ENCODE measurements around the gene PCSK5. TPM values are rescaled to one million over a fixed set of nuclear protein-coding genes. Genes with fewer than 3 reads are reported as not detected.

The PCSK5 gene
- total RNA-seq, 1 donor from 2014 or later, result 16.5 TPM

DNA sequence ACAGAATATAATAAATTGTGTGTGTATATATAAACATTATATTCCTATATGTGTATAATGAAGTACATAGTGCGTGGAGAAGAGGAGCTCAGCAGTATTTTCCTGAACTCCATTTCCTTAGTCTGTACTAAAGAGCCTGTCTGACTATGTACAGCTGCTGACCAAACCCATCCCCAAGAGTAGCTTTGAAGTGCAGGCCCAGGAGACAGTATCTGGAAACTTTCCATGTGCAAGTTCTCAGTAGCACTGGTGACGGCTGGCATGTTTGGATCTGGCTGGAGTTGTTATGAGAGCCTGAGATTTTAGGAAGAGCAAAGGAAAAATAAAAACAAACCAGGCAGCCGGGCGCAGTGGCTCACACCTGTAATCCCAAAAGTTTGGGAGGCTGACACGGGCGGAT lies 259.5 kb downstream of the PCSK5 start:
- DNase-seq, result no peak

DNA sequence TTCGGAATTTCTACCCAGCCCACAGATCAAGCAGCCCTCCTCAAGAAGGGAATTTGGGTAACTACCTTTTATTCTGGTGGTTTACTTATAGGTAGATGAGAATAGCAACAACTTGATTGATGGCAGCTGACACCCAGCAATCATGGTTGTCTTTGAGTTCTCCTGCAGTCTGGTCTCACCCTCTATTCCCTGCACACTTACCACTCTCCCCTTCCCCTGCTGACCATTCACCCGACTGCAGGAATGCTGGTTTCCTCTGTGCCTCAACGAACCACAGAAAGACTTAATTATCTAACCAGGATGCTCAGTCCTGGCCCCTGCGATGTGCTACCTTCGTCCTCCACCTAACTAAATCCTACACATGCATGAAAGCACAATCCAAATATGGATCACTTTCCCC lies 260.8 kb downstream of the PCSK5 start:
- DNase-seq, result no peak

DNA sequence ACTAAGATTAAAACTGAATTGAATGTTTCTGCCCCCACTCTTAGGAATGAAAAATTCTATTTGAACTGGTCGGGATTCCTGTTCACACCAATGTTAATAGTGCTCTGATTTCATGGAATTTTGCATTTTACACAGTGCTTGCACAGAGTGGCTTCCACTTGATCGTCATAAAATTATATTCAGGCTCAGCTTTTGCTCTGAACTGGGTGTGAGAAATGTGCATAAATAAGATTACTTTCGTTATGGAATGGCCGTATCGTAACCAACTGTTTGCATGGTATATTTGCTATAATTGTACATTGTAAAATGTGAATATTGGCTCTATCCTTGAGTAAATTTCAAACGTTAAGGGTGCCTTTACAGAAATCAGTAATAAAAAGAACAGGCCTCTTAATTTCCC lies 262.9 kb downstream of the PCSK5 start:
- no peak for DNase-seq

DNA sequence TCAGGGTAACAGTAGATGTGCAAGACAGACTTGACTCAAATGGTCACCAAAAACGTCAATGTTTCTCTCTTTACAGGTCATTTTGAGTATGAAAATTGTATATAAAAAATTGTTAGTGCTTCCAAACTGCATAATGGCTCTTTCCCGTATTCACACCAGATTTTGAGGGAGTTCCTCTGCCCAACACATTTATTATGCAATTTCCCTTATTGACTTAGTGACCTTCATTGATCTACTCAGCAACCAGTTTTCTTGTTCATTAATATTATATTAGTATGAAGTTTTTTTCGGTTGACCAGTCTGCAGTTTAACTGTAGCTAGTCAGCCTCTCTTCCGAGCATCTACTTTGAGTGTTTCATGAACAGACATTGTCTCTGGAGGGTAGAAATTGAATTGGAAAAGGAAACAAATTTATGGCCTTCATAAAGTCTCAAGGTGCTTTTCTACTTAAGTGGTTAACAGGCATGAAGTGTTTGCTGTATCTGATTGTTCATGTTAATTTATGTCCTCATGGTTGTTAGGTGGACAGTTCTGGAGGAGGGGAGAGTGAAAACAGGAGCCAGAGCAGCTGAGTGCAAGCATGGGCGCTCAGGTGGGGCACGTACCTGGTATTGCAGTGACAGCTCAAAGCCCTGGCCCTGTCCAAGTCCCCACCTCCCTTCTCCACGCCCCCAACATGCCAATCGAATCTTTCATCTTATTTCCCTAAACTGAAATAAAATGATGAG lies 263.6 kb downstream of the PCSK5 start:
- DNase-seq, result no peak

DNA sequence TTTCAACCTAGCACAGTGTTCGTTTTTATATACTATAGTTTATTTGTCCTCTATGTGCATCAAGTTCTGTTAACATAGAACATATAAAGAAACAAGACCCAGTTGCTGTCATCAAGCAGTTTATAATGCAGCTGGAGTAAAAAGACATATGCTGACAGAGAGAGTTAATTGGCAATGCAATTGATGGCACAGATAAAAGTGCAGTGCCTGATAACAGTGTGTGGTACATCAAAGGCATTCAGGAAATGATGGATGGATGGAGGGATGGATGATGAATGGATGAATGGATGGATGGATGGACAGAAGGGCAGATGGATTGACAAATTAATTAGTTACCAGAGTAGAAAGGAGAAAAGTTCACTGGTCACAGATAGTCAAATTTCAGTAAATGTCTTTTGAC lies 264.9 kb downstream of the PCSK5 start:
- DNase-seq, result no peak

DNA sequence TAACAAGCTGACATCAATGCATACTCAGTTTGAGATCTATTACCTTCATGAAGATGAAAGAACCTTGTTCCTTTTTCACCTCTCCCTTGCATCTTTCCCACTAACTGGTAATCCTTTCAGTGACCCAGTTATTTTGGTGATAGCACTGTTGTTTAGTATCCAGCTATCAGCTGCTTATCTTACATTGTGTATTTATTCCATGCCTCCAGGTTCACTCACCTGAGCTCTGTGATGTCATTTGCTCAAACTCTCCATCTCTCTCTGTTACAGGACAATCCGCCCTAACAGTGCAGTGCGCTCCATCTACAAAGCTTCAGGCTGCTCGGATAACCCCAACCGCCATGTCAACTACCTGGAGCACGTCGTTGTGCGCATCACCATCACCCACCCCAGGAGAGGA lies 268.2 kb downstream of the PCSK5 start:
- no peak for DNase-seq

DNA sequence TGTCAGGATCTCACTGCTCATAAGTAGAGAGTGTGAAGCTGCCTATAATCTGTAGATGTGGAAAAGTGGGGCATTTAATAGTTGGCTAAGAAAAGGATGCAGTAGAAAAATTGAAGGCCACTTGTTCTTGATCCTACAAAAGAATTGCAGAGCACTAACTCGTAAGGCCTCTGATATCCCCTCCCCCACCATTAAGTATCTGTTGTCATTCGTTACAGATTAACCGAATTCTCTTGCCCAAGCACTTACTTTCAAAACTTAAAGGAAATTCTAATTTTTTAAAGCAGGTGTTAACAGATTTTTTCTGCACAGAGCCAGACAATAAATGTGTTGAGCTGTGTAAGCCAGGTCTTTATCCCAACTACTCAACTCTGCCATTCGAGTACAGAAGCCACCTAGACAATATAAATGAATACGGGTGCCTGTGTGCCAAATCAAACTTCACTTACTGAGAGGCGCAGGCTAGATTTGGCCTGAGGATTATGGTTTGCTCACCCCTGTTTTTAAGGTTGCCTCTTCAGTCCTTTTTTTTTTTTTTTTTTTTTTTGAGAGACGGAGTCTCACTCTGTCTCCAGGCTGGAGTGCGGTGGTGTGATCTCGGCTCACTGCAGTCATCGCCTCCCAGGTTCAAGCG lies 268.9 kb downstream of the PCSK5 start:
- no peak for DNase-seq

DNA sequence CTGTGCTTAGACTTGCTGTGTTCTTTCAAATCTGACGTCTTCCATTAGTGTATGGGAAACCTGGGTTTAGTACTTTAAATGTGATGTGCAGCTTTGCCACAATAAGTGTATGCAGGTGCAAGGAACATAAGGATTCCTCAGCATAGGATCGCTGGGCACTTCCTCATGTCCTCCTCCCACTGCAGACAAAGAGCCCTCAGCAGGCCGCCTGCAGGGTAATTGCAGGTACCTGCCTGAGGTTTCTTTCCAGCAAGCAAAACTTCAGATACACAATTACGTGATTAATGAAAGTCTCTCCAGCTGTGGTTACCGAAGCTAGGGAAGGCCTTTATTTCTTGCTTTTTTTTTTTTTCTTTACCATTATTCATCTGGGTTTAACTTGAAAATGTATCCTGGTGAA lies 270.6 kb downstream of the PCSK5 start:
- no peak for DNase-seq

DNA sequence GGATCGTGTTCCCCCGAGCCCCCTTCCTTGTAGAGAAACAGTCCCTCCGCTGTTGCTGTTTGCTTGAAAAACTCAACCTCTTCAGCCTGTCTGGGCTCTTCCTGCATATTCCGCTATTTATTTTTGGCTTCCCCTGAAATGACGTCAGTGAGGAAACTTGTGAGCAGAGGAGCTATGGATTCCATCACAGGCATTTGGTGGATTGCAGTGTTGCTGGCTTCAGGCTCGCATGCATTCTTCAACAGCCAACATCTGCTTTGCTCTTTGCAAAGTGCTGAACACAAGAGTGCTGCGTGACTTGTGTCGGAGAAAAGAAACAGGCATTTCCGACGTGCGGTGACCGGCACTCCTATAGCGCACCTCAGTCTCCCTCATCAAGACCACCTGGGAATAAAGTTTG lies 271.1 kb downstream of the PCSK5 start:
- DNase-seq, result no peak

DNA sequence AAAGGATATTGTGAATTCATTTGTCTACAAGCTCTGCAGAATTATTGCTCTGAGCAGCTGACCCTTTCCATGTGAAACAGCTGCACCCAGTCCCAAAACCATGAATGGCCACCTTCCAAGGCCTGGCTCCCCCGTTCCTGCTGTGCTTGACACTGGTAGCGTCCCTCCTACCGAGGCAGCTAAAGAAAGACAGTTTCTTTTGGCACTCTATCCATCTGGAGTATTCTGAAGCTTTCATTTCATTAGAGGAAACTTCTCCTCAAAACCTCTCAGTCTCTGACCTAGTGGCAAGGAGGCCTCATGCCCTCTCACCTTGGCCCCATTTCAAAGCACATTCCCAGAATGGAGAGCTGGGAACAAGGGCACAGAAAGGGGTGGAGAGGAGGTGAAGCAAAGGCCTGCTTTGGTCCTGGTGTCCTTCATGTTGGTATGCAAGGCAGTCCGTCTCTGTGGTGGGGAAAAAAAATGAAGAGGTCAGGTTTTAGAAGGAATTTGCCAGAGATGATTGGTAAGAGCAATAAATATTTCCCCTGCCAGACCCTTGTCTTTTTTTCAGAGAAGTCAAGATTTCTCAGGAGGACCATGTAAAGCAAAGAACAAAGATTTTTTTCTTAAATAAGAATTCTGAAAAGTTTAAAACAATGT lies 271.7 kb downstream of the PCSK5 start:
- DNase-seq, result no peak

DNA sequence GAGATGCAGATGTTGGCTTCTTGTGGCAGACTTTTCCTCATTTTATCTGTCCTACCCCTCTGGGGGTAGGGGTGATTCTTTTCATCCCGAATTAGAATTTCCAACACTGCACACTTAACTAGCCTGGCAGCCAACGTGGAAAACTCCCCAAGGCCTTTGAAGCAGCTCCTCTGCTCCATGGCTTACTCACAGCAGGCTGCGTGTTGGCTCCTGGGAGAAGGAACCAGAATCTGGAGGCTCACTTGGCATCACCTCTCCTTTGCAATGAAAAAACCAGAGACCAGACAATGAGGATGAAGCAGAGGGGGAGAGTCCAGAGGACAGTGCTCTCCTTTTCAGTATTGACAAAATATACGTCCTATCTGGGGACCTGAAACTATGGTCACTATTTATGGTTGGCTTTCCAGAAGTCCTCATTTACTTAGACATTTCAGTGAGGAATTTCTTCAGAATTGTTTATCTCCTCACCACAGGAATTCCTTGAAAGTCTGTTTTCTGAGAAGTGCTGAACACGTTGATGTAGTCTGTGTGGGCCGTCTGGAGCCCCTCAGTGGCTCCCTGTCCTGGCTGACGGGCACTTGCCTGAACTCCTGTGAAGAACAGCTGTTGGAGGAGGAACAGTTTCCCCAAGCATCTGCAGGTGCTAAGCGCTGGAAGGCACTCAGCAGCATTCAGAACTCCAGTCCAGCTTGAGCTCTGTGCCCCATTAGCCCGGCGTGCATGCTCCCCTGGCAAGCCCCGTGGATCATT lies 272.5 kb downstream of the PCSK5 start:
- DNase-seq, result no peak

DNA sequence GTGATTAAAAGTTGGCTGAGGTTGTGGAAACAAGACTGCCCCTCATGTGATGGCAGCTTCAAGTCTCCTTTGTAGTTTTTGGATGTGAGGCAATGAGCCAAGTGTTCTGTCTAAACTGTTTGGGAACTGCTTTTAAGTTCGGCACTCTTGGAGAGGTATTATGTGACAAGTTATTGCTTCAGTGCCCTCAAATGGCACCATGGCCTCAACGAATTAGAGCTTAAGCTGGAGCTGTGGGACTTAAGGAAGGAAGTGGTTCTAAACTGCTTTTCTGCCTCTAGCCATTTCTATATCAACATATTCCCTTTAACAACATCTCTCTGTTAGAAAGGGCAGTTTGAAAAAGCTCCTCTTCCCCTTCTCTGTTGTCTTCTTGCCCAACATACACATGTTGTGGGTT lies 276.1 kb downstream of the PCSK5 start:
- DNase-seq, result no peak

DNA sequence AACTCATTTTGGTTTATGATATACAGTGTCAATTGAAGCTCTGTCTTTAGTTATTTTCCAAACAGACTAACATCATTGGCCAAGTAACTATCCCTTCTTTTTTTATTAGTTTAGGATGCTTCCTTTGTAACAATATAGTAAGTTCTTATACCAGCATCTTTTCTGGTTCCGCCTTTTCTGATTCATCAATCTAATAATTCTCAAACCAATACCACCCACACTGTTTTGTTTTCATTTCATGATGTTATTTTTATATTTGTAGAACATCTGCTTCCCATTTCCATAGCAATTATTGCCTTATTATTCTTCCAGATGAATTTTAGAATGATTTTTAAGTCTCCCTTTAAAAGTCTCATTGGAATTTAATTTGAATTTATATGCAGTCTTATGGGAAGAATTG lies 285.7 kb downstream of the PCSK5 start:
- no peak for DNase-seq

DNA sequence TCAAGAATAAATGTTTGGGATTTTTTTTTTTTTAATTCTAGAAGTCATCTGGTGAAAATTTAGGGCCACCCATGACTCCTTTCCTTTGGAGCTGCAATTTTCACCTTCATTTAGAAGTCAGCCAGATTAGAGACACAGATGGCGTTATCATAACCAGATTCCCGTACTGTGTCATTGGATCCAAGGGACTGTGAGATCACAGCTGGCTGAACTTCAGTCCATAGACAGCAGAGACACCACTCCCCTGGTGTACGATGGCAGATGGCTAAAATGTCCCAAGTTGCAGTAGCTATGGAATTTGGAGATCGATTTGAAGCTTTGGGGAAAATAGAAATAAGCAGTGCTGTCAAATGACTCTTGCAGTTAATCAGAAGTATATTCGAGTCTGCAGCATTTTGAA lies 287.5 kb downstream of the PCSK5 start:
- no peak for DNase-seq

DNA sequence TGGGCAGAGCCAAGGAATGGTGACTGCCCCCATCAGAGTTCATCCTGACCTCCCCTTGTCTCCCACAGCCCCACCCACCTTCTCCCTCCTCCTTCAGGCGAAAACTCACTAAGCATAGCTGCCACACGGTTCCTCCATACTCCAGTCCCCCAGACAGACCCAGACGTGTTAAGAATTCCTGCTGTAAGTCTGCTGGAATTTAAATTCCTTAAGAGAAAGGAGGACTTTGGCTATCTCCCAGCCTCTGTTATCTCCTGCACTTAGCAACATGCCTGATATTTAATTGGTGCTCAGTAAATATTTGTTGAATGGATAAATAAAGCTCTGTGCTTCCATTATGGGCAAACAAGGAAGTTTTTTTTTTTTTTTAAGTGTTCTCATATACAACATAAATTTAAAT lies 290.1 kb downstream of the PCSK5 start:
- no peak for DNase-seq

DNA sequence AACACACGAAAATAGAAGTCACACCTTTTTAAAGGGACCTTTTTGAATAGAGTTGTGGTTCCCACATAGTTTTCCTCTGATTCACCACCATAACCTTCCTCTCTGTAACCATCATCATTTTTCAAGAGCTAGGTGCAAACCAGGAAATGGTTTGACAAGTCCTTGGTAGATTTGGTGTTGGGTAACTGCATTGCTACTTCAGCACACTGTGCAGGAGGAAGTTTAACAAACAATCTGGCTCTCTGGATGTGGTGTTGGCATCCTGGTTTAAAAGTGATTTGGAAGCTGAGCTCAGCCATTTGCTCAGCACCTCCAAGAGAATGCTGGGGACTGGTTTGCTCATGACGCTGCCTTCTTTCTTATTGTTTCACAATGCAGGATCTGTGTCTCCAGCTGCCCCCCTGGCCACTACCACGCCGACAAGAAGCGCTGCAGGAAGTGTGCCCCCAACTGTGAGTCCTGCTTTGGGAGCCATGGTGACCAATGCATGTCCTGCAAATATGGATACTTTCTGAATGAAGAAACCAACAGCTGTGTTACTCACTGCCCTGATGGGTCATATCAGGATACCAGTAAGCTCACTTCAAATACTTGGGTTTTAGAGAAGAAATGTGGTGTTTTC lies 290.7 kb downstream of the PCSK5 start:
- no peak for DNase-seq

DNA sequence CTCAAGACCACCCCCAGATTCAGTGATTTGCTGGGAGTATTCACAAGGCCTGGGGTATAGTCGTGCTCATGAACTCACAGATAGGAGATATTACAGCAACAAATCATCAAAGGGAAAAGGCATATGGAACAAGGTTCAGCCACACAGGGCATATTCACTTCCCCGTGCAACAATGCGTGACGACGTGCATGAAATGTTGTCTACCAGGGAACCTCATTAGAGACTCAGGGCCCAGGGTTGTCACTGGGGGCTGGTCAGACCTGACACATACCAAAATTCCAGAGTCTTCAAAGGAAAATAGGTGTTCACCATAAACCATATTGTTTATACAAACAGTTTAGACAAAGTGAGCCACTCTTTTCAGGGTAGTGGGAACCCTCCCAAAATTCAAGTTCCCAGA lies 291.3 kb downstream of the PCSK5 start:
- no peak for DNase-seq

DNA sequence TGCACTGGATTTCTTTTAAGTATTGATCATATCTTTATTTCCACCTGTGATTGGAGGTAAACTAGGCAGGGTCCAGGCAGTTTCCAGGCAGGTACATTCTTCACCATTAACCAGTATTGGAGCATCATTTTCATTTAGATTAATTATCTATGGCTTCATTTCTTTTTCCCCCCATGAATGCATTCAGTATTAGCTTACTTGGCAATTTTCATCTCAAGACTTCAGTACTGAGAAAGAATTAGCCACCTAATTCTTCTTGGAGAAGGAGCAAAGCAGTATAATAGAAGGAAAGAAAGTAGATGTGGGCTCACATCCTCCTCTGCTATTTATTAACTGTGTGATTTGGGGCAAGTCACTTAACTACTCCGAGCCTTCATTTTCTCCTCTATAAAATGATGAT lies 295.0 kb downstream of the PCSK5 start:
- no peak for DNase-seq

DNA sequence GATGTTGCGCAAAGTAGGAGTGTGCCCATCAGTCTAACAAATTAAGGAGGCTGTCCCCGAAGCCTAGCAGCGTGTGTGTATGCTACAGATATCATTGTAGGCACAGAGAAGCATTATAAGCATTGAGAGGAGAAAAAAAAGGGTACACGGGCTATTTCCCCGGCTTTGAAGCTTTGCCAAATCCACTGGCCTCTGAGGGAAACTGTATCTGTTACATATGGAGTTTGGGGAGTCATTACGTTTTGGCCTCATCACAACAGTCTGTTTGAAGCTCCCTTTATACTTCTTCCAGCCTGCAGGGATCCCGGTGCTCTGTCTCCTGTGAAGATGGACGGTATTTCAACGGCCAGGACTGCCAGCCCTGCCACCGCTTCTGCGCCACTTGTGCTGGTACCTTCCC lies 297.8 kb downstream of the PCSK5 start:
- no peak for DNase-seq

DNA sequence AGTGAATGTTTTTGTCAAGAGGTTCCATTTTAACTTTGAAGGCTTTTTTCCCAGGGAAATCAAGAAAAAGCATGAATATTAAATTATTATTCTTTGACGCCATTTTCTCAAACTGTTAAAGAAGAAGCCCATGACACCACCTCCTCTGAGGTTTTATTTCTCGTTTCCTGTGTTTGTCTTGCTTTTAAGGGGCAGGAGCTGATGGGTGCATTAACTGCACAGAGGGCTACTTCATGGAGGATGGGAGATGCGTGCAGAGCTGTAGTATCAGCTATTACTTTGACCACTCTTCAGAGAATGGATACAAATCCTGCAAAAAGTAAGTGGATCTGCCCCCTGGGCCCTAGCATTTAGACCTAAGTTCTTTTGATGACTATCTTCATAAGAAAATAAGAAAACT lies 298.4 kb downstream of the PCSK5 start:
- no peak for DNase-seq

DNA sequence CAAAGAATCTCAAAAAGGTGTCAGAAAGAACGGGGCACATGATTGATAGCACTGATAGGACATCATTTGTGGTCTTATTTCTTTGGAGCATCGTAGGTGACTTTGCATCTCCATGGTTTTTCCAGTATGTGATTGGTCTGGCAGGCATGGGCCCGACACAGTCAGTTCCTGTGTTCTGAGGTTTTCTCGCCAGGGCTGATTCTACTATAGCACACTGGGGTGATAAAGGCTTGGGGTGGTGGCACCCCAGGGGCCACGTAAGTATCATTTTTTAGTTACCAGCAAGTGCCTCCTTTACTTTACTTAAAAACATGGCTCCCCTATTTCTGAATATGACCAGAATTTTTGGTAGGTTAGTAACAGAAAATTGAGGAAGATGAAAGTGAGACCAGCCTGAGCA lies 301.0 kb downstream of the PCSK5 start:
- DNase-seq, result no peak

DNA sequence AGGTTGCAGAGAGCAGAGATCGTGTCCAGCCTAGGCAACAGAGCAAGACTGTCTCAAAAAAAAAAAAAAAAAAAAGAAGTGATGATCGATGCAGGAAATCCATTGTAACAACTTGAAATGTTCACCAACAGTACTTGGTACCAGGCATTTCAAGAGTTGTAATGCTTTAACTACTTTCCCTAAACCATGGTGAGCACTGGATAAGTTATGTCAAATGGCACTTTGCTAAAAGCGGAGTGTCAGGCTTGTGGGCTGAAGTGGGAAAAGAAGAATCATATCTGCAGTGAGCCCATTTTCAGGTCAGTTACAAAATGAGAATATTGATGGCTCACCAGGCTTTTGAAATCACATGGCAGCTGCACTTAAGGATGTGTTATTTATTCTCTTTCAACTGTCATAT lies 301.5 kb downstream of the PCSK5 start:
- no peak for DNase-seq

DNA sequence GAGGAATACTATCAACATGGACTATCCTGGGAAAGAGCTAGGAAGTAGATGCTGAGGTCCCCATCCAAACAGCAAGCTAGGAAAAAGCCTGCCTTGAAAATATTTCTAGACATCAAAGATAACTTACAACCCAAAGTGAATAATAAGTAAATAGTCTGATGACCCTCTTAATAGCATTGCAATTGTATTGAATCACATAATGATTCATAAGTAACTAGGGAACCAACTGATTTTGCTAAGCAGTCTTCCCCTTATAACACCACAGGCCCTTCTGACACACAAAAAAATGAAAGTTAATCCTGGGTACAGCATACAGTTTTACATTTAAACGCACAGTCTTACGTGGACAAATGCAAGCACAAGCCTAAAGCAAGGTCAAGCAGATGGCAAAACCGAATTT lies 304.4 kb downstream of the PCSK5 start:
- DNase-seq, result no peak

Measured in occipital lobe (tissue), 2 donors.